IPS-15b (cell line): ENCODE results near the gene TSPAN4.

Source experiments
- H3K27me3 ChIP-seq: one replicate; pipeline ENCODE4 v1.6.1; 2013; ENCODE audit warnings: low read length; ENCODE audit not compliant: control insufficient read depth, insufficient read depth
- H3K36me3 ChIP-seq: one replicate; pipeline ENCODE4 v1.6.1; 2013; ENCODE audit warnings: low read length; ENCODE audit not compliant: control insufficient read depth, insufficient read depth
- H3K4me1 ChIP-seq: one replicate; pipeline ENCODE4 v1.6.1; 2013; ENCODE audit warnings: mild to moderate bottlenecking, low read length; ENCODE audit not compliant: control insufficient read depth, insufficient read depth
- H3K4me3 ChIP-seq: one replicate; pipeline ENCODE4 v1.5.1; 2013; ENCODE audit warnings: low read depth, low read length
- H3K9ac ChIP-seq: one replicate; pipeline ENCODE4 v1.6.1; 2013; ENCODE audit warnings: low read depth, mild to moderate bottlenecking, low read length
- H3K9me3 ChIP-seq: one replicate; pipeline ENCODE4 v1.6.1; 2013; ENCODE audit warnings: mild to moderate bottlenecking, low read length; ENCODE audit not compliant: control insufficient read depth, insufficient read depth

TSPAN4 gene

GRCh38 chr11:842370-843002 is at the start of gene TSPAN4, which contains the start of gene POLR2L:
TSPAN4 (plus strand) TSS chr11:842852; CDS start chr11:850305, 7,453 bp downstream.
POLR2L (minus strand) TSS chr11:842529; CDS start chr11:842508, 21 bp downstream.
- Histone ChIP-seq H3K36me3 (peaks cover 27% of the 10 kb centered on the region), H3K4me1 (peaks cover 18% of the 10 kb centered on the region), H3K27me3 (no peaks in the 10 kb centered on the region), H3K4me3 (peak within 1 kb of the TSS; percentile 78), H3K9ac (peak within 1 kb of the TSS; percentile 89), H3K9me3 (no peaks in the 10 kb centered on the region)

- H3K27me3 ChIP-seq, result no peaks in the 10 kb centered on the region
- H3K9me3 ChIP-seq, result no peaks in the 10 kb centered on the region
- peaks cover 33% of the 10 kb centered on the region for H3K36me3 ChIP-seq
- peaks cover 6% of the 10 kb centered on the region for H3K4me1 ChIP-seq
- H3K4me3 ChIP-seq, result no peak overlapping the region
- H3K9ac ChIP-seq, result no peak overlapping the region
These were observed 49.8 kb upstream of the TSPAN4 start for GRCh38 chr11:792873-793272.

- Histone ChIP-seq H3K4me1 (peaks cover 6% of the 10 kb centered on the region), H3K9ac (no peak overlapping the region), H3K36me3 (peaks cover 33% of the 10 kb centered on the region), H3K27me3 (no peaks in the 10 kb centered on the region), H3K4me3 (no peak overlapping the region), H3K9me3 (no peaks in the 10 kb centered on the region)
These were observed 49.1 kb upstream of the TSPAN4 start for GRCh38 chr11:793556-793955.

GRCh38 chr11:794013-794765 is 48.5 kb upstream of the TSPAN4 start:
- H3K4me3 ChIP-seq, result no peak overlapping the region
- peaks cover 6% of the 10 kb centered on the region for H3K4me1 ChIP-seq
- no peaks in the 10 kb centered on the region for H3K27me3 ChIP-seq
- H3K9me3 ChIP-seq, result no peaks in the 10 kb centered on the region
- H3K36me3 ChIP-seq, result peaks cover 34% of the 10 kb centered on the region
- H3K9ac ChIP-seq, result no peak overlapping the region

- Histone ChIP-seq H3K9ac (no peak overlapping the region), H3K36me3 (peaks cover 41% of the 10 kb centered on the region), H3K9me3 (no peaks in the 10 kb centered on the region), H3K4me1 (peaks cover 6% of the 10 kb centered on the region), H3K27me3 (no peaks in the 10 kb centered on the region), H3K4me3 (no peak overlapping the region)
These were observed 47.7 kb upstream of the TSPAN4 start for GRCh38 chr11:794766-795633.

GRCh38 chr11:795634-796564 is 46.8 kb upstream of the TSPAN4 start:
- Histone ChIP-seq H3K27me3 (no peaks in the 10 kb centered on the region), H3K4me3 (peak overlapping the region; percentile 74), H3K4me1 (peaks cover 6% of the 10 kb centered on the region), H3K9me3 (no peaks in the 10 kb centered on the region), H3K9ac (peak overlapping the region; percentile 24), H3K36me3 (peaks cover 43% of the 10 kb centered on the region)

GRCh38 chr11:796565-797295 is 45.9 kb upstream of the TSPAN4 start:
- Histone ChIP-seq H3K9me3 (no peaks in the 10 kb centered on the region), H3K36me3 (peaks cover 42% of the 10 kb centered on the region), H3K4me3 (peak overlapping the region; percentile 74), H3K4me1 (peaks cover 4% of the 10 kb centered on the region), H3K27me3 (no peaks in the 10 kb centered on the region), H3K9ac (peak overlapping the region; percentile 24)

GRCh38 chr11:797296-798092 is 45.2 kb upstream of the TSPAN4 start:
- peaks cover 42% of the 10 kb centered on the region for H3K36me3 ChIP-seq
- H3K4me1 ChIP-seq, result peaks cover 4% of the 10 kb centered on the region
- no peak overlapping the region for H3K9ac ChIP-seq
- no peaks in the 10 kb centered on the region for H3K27me3 ChIP-seq
- no peaks in the 10 kb centered on the region for H3K9me3 ChIP-seq
- H3K4me3 ChIP-seq, result peak overlapping the region; percentile 74

- H3K9me3 ChIP-seq, result no peaks in the 10 kb centered on the region
- H3K4me3 ChIP-seq, result peak within 1 kb of the TSS; percentile 74
- H3K27me3 ChIP-seq, result no peaks in the 10 kb centered on the region
- H3K9ac ChIP-seq, result no peak within 1 kb of the TSS
- H3K36me3 ChIP-seq, result peaks cover 44% of the 10 kb centered on the region
- peaks cover 4% of the 10 kb centered on the region for H3K4me1 ChIP-seq
These were observed 44.4 kb upstream of the TSPAN4 start, which contains the start of gene SLC25A22 for GRCh38 chr11:798093-798713. SLC25A22 (minus strand) TSS chr11:798281; CDS start chr11:795006, 3,275 bp downstream.
